ENCODE results near the gene IQSEC2. TPM values are rescaled to one million over a fixed set of nuclear protein-coding genes. Genes with fewer than 3 reads are reported as not detected.

IQSEC2 gene
- polyA plus RNA-seq, 3 donors: 12.3 to 13.6 (median 12.9) TPM

DNA sequence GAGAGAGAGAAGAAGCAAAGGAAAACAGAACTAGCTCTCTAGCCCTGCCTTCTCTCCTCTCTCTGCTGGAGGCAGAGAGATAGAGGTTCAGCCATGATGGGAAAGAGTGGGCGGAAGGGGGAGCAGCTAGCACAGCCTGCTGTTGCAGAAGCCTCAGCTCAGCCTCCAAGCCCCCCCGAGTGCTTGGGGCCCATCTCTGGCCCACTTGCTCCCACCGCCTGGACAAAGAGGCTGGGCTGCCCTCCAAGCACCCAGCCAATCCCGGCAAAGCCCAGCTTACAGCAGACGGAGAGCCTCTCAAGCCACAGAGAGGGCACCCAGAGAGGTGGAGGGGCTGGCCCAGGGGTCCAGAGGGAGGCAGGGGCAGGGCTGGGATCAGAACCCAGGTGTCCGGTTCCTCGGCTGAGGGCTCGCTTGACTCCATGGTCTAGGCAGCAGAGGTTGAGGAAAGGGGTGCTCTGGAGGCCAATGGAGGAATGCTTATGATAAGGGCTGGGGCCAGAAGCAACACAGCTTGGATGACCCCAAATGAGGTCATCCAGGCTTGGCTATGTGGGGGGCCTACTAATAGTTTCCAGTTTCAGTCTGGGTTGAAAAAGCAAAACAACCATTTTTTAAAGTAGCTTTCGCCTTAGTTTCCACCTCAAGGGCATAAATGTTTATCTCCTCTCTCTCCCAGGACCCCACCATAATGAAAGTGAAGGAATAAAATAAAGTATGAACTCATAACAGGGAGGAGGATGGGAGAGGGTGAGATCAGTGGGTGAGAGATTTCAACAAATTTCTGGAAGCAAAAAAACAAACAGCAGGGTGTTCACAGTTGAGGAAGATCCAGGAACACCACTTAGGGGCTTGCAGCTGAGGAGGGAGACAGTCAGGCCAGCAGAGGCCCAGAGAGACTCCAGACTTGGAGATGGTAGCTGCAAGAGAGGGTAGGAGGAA is 24.9 kb upstream of the IQSEC2 start:
- no peak for DNase-seq (ENCODE audit: low read depth in 3 of 3, low spot score in 2 of 3)

DNA sequence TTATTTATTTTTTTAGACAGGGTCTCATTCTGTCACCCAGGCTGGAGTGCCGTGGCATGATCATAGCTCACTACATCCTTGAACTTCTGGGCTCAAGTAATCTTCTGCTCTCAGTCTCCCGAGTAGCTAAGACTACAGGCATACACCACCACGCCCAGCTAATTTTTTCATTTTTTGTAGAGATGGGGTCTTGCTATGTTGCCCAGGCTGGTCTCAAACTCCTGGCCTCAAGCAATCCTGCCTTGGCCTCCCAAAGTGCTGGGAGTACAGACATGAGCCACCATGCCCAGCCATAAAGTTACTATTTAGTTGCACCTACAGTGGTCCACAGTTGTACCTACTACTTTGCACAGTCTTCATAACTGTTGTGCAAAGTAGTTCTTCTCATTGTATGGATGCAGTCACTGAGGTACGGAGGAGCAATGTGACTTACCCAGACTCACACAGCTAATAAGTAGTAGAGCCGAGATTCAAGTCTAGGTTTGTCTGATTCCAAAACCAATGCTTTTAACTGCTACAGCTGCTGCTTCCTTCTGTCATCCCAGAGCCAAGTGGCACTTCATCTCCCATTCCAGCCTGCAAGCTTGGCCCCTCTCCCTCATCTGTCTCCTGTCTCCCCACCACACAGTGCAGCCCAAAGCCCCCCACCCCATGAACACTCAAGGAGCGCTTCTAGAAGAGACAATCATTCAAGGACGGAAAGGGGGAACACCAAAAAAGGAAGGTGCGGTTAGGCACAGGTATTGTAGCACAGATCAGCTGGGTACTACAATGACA is 24.0 kb upstream of the IQSEC2 start:
- no peak for DNase-seq (ENCODE audit: low read depth in 3 of 3, low spot score in 2 of 3)

- no peak for DNase-seq (ENCODE audit: low read depth in 3 of 3, low spot score in 2 of 3)
Measured at GRCh38 chrX:53303195-53303594, 21.8 kb upstream of the IQSEC2 start.

DNA sequence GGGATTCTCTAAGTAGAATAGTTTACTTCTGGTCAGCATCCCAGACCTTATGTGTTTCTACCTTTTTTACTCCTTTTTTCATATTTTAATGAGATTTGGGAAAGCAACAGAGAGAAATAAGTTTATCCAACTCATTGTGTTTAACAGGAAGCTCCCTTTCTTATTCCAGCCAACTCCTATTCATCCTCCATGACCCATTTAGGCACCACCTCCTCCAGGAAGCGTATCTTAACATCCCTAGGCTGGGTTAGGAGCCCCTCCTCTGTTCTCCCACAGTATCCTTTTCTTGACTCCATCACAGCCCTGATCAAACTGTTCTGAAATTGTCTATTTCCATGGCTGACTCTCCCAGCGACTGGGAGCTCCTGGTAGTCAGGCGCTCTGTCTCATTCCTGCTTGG is 18.8 kb upstream of the IQSEC2 start:
- no peak for DNase-seq (ENCODE audit: low read depth in 3 of 3, low spot score in 2 of 3)

GRCh38 chrX:53294024-53294648 is 12.8 kb upstream of the IQSEC2 start:
- no peak for DNase-seq (ENCODE audit: low read depth in 3 of 3, low spot score in 2 of 3)

DNA sequence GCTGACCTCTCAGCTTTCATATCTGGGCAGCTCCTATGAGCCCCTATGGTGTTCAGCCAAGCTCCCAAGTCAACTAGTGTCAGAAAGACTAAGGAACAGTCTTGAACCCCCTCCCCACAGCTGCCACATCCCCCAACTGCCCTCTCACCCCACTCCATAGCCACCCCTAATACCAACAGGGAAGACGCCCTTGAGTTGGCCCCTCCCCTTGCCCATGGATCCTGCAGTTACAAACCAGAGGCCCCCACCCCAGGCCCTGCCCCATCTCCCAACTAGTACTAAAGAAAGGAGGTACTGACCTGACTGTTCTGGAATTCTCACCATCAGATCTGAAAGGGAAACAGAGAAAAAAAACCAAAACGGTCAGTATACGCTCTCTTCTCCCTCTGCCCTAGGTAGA is 10.2 kb upstream of the IQSEC2 start:
- no peak for DNase-seq (ENCODE audit: low read depth in 3 of 3, low spot score in 2 of 3)

DNA sequence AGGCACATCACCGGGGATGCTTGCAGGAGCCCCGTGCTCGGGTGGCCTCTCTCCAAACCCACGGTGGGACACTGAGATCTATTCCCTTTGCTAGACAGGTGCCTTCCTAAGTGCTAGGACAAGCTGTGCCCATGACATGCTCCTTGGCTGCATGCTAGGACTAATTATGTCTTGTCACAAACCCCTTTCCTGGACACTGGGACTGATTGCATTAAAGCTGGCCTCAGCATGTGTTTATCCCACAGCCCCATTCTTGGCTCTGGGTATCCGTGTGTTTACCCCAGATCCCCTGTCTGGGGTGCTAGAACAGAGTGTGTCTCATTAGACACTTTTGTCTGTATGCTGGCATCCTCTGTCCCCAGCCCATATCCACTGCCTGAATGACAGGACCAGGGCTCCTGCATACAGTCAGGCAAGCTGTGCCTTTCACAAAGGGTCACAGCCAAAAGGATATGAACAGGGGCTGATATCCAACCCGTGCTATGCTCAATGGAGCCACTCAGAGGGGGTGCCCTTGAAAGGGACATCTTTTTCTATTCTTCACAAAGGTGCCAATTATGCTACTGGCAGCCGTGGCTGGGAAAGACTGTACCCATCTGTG is 9.2 kb upstream of the IQSEC2 start:
- DNase-seq (ENCODE audit: low read depth in 3 of 3, low spot score in 2 of 3): no peak

GRCh38 chrX:53288189-53288588 is 6.8 kb upstream of the IQSEC2 start:
- DNase-seq (ENCODE audit: low read depth in 3 of 3, low spot score in 2 of 3): no peak

DNA sequence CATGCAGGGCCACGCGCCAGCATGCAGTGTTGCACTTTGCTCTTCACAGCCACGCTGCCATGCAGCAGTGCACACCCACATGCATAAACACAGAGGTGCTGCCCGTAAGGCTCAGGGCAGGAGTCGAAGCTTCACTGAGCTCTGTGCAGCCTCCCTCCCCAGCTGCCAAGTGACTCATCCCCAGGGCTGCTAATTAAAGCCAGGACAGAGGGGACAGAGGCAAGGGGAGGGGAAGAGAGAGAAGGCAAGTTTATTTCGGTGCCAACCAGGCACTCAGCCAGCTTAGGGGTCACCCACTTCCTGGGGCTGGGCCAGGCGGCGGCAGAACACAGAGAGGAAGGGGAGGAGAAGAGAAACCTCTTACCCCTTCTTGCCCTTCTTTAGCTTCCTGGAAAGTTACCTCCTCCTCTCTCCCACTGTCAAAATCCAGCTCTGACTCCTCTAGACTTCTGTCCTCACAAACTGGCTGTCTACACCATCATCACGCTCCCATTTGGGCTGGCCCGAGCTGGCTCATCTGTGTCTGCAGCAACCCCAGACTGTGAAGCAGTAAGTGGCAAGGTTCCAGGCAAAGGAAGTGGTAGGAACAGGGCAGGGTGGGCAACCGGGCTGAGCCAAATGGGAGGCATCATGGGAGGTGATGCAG is 6.2 kb upstream of the IQSEC2 start:
- DNase-seq (ENCODE audit: low read depth in 3 of 3, low spot score in 2 of 3): no peak

- no peak for DNase-seq (ENCODE audit: low read depth in 3 of 3, low spot score in 2 of 3)
Measured at GRCh38 chrX:53286171-53286570, 4.8 kb upstream of the IQSEC2 start.

- no peak for DNase-seq (ENCODE audit: low read depth in 3 of 3, low spot score in 2 of 3)
Measured at GRCh38 chrX:53285591-53285990, 4.2 kb upstream of the IQSEC2 start.

DNA sequence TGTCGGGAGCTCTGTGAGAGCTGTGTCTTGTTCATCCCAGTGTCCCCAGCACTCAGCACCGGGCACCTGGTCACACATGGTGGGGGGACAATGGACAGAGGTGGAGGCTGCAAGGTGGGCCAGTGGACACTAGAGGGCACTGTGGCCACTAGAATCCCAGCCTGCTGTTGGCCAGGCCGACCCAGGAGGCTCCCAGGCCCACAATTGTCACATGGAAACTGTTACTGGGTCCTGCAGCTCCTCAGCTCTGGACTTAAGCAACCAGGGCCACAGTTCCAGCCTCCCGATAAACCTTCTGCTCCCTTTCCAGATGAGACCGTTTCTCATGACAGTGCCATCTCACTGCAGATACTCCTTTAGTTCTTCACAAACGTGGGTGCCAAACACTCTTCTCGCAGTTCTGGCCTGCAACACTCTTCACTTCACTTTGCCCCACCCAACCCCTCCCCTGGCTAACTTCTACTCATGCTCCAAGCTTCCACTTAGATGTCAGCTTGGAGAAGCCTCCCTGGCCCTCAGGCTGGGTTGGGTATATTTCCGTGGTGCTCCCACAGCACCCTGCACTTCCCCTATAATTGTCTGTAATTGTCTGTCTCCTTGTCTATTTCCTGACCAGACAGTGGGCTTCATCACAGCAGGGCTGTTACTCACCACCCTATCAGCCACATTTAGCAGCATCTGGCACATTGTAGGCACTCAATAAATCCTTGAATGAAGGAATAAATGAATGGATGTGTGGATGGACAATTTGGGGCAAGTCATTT is 3.5 kb upstream of the IQSEC2 start:
- DNase-seq (ENCODE audit: low read depth in 3 of 3, low spot score in 2 of 3): no peak

- no peak for DNase-seq (ENCODE audit: low read depth in 3 of 3, low spot score in 2 of 3)
Measured at GRCh38 chrX:53283567-53283966, 2.2 kb upstream of the IQSEC2 start.

GRCh38 chrX:53283099-53283498 is 1.7 kb upstream of the IQSEC2 start:
- DNase-seq (ENCODE audit: low read depth in 3 of 3, low spot score in 2 of 3): no peak

DNA sequence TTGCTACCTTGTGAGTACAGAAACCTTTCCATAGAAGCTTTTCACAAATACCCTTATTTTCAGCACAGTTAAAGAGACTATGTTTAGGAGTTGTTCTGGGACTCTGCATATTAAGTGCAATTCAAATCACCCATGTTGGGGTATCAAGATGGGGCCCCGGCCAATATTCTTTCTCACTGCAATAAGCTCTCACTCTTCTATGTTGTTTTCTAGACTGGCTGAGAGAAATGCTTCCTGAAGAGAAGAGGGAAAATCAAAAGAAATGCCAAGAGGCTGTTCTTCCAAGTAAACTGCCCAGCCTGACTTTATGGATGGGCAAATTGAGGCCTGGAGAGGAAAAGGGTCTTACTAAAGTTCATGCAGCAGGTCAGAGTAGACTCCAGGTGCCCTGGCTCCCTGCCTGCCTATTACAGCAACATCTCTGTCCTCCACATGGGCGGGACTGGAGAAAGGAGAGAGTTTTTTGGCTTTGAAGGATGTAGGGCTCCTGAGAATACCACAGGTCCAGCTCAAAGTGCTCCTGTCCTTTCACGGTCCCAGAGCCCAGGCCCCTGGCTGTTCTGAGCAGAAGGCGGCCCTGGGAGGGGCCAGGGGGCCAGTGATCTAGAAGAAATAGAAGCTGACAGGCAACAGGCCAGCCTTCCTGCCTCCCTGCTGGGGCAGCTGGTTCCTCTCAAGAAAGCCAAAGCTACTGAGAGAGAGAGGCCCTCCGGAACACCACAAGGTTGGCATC is 745 bp upstream of the IQSEC2 start:
- no peak for DNase-seq (ENCODE audit: low read depth in 3 of 3, low spot score in 2 of 3)

GRCh38 chrX:53280331-53281320 is 758 bp downstream of the IQSEC2 start:
- DNase-seq (ENCODE audit: low read depth in 3 of 3, low spot score in 2 of 3): no peak

- no peak for DNase-seq (ENCODE audit: low read depth in 3 of 3, low spot score in 2 of 3)
Measured at GRCh38 chrX:53279296-53280237, 1.8 kb downstream of the IQSEC2 start.

All from right renal cortex interstitium (tissue), 3 donors.